Liver (tissue), 9 donors: ENCODE results near the gene PPID. TPM values are rescaled to one million over a fixed set of nuclear protein-coding genes. Genes with fewer than 3 reads are reported as not detected.
"Not testable (repeated sequence)": the region's sequence is repeated elsewhere in the genome, so short reads cannot be mapped to it uniquely, and the experiment has no call there.

ENCODE experiments used
- DNase-seq: peaks from one replicate; pipeline ENCODE4 v3.0.0-alpha.2; 2017; ENCODE audit warnings: low spot score
- H3K27ac ChIP-seq, 2 donors: one replicate each; pipeline ENCODE4 v1.7.0; 2013; ENCODE audit warnings: inconsistent platforms in 2 of 2, low read length in 2 of 2, control low read depth in 1 of 2, low read depth in 1 of 2, mild to moderate bottlenecking in 1 of 2
- H3K27me3 ChIP-seq, 4 donors: one replicate each; pipeline versions ENCODE4 v1.6.1 to v1.7.0; 2013; ENCODE audit warnings: low read length in 3 of 4, inconsistent platforms in 1 of 4, mild to moderate bottlenecking in 1 of 4, moderate library complexity in 1 of 4; ENCODE audit not compliant: control insufficient read depth in 4 of 4, insufficient read depth in 4 of 4
- H3K36me3 ChIP-seq, 4 donors: one replicate each; pipeline versions ENCODE4 v1.6.1 to v1.7.0; 2013; ENCODE audit warnings: low read length in 3 of 4, mild to moderate bottlenecking in 3 of 4, low read depth in 1 of 4, moderate library complexity in 1 of 4; ENCODE audit not compliant: control insufficient read depth in 4 of 4, insufficient read depth in 3 of 4
- H3K4me1 ChIP-seq, 4 donors: one replicate each; pipeline versions ENCODE4 v1.6.1 to v1.7.0; 2013; ENCODE audit warnings: low read length in 3 of 4, mild to moderate bottlenecking in 3 of 4, moderate library complexity in 1 of 4; ENCODE audit not compliant: control insufficient read depth in 4 of 4, insufficient read depth in 4 of 4
- H3K4me3 ChIP-seq, 3 donors: one replicate each; pipeline versions ENCODE4 v1.6.1 to v1.7.0; 2013; ENCODE audit warnings: low read length in 3 of 3, control low read depth in 1 of 3, low read depth in 1 of 3, mild to moderate bottlenecking in 1 of 3
- H3K9ac ChIP-seq, 2 donors: one replicate each; pipeline ENCODE4 v1.7.0; 2013; ENCODE audit warnings: low read length in 2 of 2, mild to moderate bottlenecking in 2 of 2, moderate library complexity in 2 of 2, control low read depth in 1 of 2, low read depth in 1 of 2
- H3K9me3 ChIP-seq, 4 donors: one replicate each; pipeline versions ENCODE4 v1.6.1 to v1.7.0; 2013; ENCODE audit warnings: low read length in 3 of 4; ENCODE audit not compliant: control insufficient read depth in 4 of 4
- ATF3 ChIP-seq: IDR thresholded peaks from 2 replicates; pipeline ENCODE4 v1.6.1; 2016; ENCODE audit warnings: antibody characterized with exemption
- CTCF ChIP-seq: fragments of 150-350 bp; IDR thresholded peaks from 2 replicates; pipeline ENCODE4 v1.5.1; 2017; ENCODE audit warnings: improper control_type of control experiment, low read depth, low read length; ENCODE audit not compliant: missing input control
- FOXA2 ChIP-seq: IDR thresholded peaks from 2 replicates; pipeline ENCODE4 v1.6.1; 2016; ENCODE audit warnings: antibody characterized with exemption
- GABPA ChIP-seq, 2 donors: IDR thresholded peaks in 1 of 2; conservative IDR thresholded peaks in 1 of 2; 2 replicates each; pipeline ENCODE4 v1.6.1; 2016; ENCODE audit warnings: antibody characterized with exemption in 2 of 2, mild to moderate bottlenecking in 1 of 2, moderate library complexity in 1 of 2
- JUND ChIP-seq, 2 donors: IDR thresholded peaks; 2 replicates each; pipeline ENCODE4 v1.6.1; 2016; ENCODE audit warnings: antibody characterized with exemption in 2 of 2
- MAX ChIP-seq: IDR thresholded peaks from 2 replicates; pipeline ENCODE4 v1.6.1; 2016; ENCODE audit warnings: antibody characterized with exemption
- REST ChIP-seq: IDR thresholded peaks from 2 replicates; pipeline ENCODE4 v1.6.1; 2016; ENCODE audit warnings: antibody characterized with exemption, mild to moderate bottlenecking
- SP1 ChIP-seq: IDR thresholded peaks from 2 replicates; pipeline ENCODE4 v1.6.1; 2018; ENCODE audit warnings: antibody characterized with exemption, mild to moderate bottlenecking
- YY1 ChIP-seq: IDR thresholded peaks from 2 replicates; pipeline ENCODE4 v1.6.1; 2016; ENCODE audit warnings: antibody characterized with exemption, mild to moderate bottlenecking
- ZBTB33 ChIP-seq: IDR thresholded peaks from 2 replicates; pipeline ENCODE4 v1.6.1; 2016; ENCODE audit warnings: antibody characterized with exemption
- WGBS: extraction: QIAGEN DNeasy Blood & Tissue Kit; methylation state at CpG from one replicate; pipeline ENCODE4 v1.1.7; 2013; 5-methylcytosine and 5-hydroxymethylcytosine counted together
- polyA plus RNA-seq, 2 donors: library from polyadenylated mRNA; stranded (reverse) in 1 of 2; unstranded in 1 of 2; fragments of 200-250 nt in 1 of 2; fragments of >200 nt in 1 of 2; fragmentation: Nextera tagmentation in 1 of 2; extraction: Ambion mirVana in 1 of 2; gene quantifications; one replicate each; pipeline versions ENCODE4 v1.2.1 to v1.2.3, GENCODE V29; 2013 to 2015
- total RNA-seq, 2 donors: library from RNA; depleted of rRNA; stranded (reverse); fragments of >200 nt; gene quantifications; one replicate each; pipeline ENCODE4 v1.2.3, GENCODE V29; 2014
- donor health status: healthy.
- donor health status: healthy.
- donor health status: healthy.
- donor health status: healthy.
- donor health status: healthy.

Gene PPID
- total and polyA plus RNA-seq, 4 donors: 14.8 to 53.6 (median 15.9) TPM

- no peak for DNase-seq
- no peak overlapping the region for H3K4me3 ChIP-seq
- H3K4me1 ChIP-seq: no peaks in the 10 kb centered on the region
- H3K27me3 ChIP-seq: no peaks in the 10 kb centered on the region
- 93% methylated on average over 3 of the region's 3 CpGs for WGBS
- no peak for TF ChIP-seq ZBTB33
- TF ChIP-seq YY1: no peak
- TF ChIP-seq REST: no peak
- no peak for TF ChIP-seq ATF3
- TF ChIP-seq FOXA2: no peak
- no peak for TF ChIP-seq SP1
- TF ChIP-seq CTCF: no peak
- TF ChIP-seq MAX: no peak
- no peak for TF ChIP-seq GABPA (IDR thresholded peaks at IDR 0.05 in 1 of 2, conservative IDR thresholded peaks at IDR 0.05 in 1 of 2)
- TF ChIP-seq JUND (IDR thresholded peaks at IDR 0.05): no peak
- no peaks in the 10 kb centered on the region for H3K9me3 ChIP-seq
- H3K36me3 ChIP-seq: no peaks in the 10 kb centered on the region
- no peak overlapping the region for H3K9ac ChIP-seq
- no peak overlapping the region for H3K27ac ChIP-seq
Measured at GRCh38 chr4:158750379-158750778, 27.2 kb upstream of the PPID start.

GRCh38 chr4:158746537-158746936, 23.3 kb upstream of the PPID start:
- H3K27me3 ChIP-seq, H3K4me1 ChIP-seq, H3K27ac ChIP-seq, H3K9ac ChIP-seq, DNase-seq, H3K4me3 ChIP-seq, H3K36me3 ChIP-seq, H3K9me3 ChIP-seq: not testable (repeated sequence)
- 96% methylated on average over 31 of the region's 31 CpGs for WGBS
